ENCODE measurements around the gene NAPA.

- no peak for TF ChIP-seq POLR2AphosphoS5 (IDR thresholded peaks at IDR 0.05; ENCODE audit: borderline replicate concordance, low read depth, low read length)
- TF ChIP-seq EZH2 (IDR thresholded peaks at IDR 0.05): no peak
- no peak for TF ChIP-seq FOXP2 (optimal IDR thresholded peaks at IDR 0.05; ENCODE audit: control extremely low read depth, extremely low read length, insufficient read depth)
Measured at GRCh38 chr19:47549261-47549862, 34.5 kb upstream of the NAPA start.
